Lung (tissue), 12 donors: ENCODE results near the gene ZNF221. TPM values are rescaled to one million over a fixed set of nuclear protein-coding genes. Genes with fewer than 3 reads are reported as not detected.

Experiments used
- ATAC-seq: fragments of 200-7000 bp; cut with Tn5 transposase; one replicate; pipeline ENCODE4 v1.9.1; 2020; ENCODE audit warnings: moderate number of reproducible peaks; ENCODE audit not compliant: insufficient read depth, low FRiP score
- DNase-seq, 3 donors: peaks; one replicate each; pipeline ENCODE4 v3.0.0-alpha.2; 2013 to 2017
- H3K27ac ChIP-seq, 2 donors: one replicate each; pipeline ENCODE4 v1.5.1; 2013; ENCODE audit warnings: mild to moderate bottlenecking in 2 of 2, moderate library complexity in 2 of 2, control low read depth in 1 of 2, inconsistent platforms in 1 of 2, low read depth in 1 of 2, low read length in 1 of 2
- H3K27me3 ChIP-seq, 3 donors: one replicate each; pipeline ENCODE4 v1.5.1; 2013; ENCODE audit warnings: low read length in 2 of 3; ENCODE audit not compliant: control insufficient read depth in 3 of 3, insufficient read depth in 3 of 3
- H3K36me3 ChIP-seq, 4 donors: one replicate each; pipeline ENCODE4 v1.5.1; 2013; ENCODE audit warnings: low read length in 4 of 4, mild to moderate bottlenecking in 1 of 4, moderate library complexity in 1 of 4; ENCODE audit not compliant: control insufficient read depth in 4 of 4, insufficient read depth in 4 of 4
- H3K4me1 ChIP-seq, 5 donors: one replicate each; pipeline ENCODE4 v1.5.1; 2013; ENCODE audit warnings: low read length in 5 of 5, mild to moderate bottlenecking in 2 of 5, moderate library complexity in 1 of 5; ENCODE audit not compliant: control insufficient read depth in 5 of 5, insufficient read depth in 5 of 5
- H3K4me3 ChIP-seq: one replicate; pipeline ENCODE4 v1.5.1; 2013; ENCODE audit warnings: mild to moderate bottlenecking, control low read depth, moderate library complexity
- H3K9ac ChIP-seq, 2 donors: one replicate each; pipeline ENCODE4 v1.5.1; 2013; ENCODE audit warnings: low read length in 2 of 2, control low read depth in 1 of 2; ENCODE audit not compliant: insufficient read depth in 1 of 2
- H3K9me3 ChIP-seq, 4 donors: one replicate each; pipeline ENCODE4 v1.5.1; 2013; ENCODE audit warnings: low read length in 3 of 4, mild to moderate bottlenecking in 1 of 4, moderate library complexity in 1 of 4; ENCODE audit not compliant: control insufficient read depth in 4 of 4, insufficient read depth in 3 of 4
- CTCF ChIP-seq: IDR thresholded peaks from 2 replicates; pipeline ENCODE4 v1.5.1; 2012; ENCODE audit warnings: mild to moderate bottlenecking; ENCODE audit errors: control extremely low read depth, extremely low read depth
- WGBS, 2 donors: extraction: QIAGEN DNeasy Blood & Tissue Kit; methylation state at CpG; one replicate each; pipeline ENCODE4 v1.1.7; 2013; 5-methylcytosine and 5-hydroxymethylcytosine counted together
- polyA plus RNA-seq, 2 donors: library from polyadenylated mRNA; stranded (reverse); fragments of 200-250 nt; gene quantifications; one replicate each; pipeline ENCODE4 v1.2.1, GENCODE V29; 2013
- total RNA-seq, 2 donors: library from RNA; depleted of rRNA in 1 of 2; stranded (reverse); fragments of >200 nt in 1 of 2; gene quantifications; one replicate each; pipeline ENCODE4 v1.2.1, GENCODE V29; 2014 to 2021
- donor health status: control.
- donor health status: control.
- donor health status: Bipolar disorder and iron deficiency.
- donor health status: healthy.
- donor health status: DM: yes; HTN: yes; CAD: no.

The ZNF221 gene
- total and polyA plus RNA-seq, 4 donors, result 0.71 to 13.1 (median 1.7) TPM

- Histone ChIP-seq H3K4me3 (no peak overlapping the region), H3K36me3 (peaks cover 37 to 60% (median 55%) of the 10 kb centered on the region in 4 donors)
These were observed 37.6 kb upstream of the ZNF221 start for GRCh38 chr19:43913383-43913782.

GRCh38 chr19:43914051-43914450 lies 37.0 kb upstream of the ZNF221 start:
- TF ChIP-seq CTCF, result no peak
- H3K9me3 ChIP-seq, result peaks cover 39 to 69% (median 42%) of the 10 kb centered on the region in 4 donors
- no peaks in the 10 kb centered on the region for H3K4me1 ChIP-seq
- H3K4me3 ChIP-seq, result no peak overlapping the region
- WGBS, 2 donors, result 65 to 80% methylated on average over 3 of the region's 3 CpGs
- no peak for ATAC-seq
- DNase-seq, result no peak
- H3K36me3 ChIP-seq, result peaks cover 40 to 66% (median 61%) of the 10 kb centered on the region in 4 donors
- H3K27ac ChIP-seq, result no peak overlapping the region
- H3K9ac ChIP-seq, result no peak overlapping the region
- H3K27me3 ChIP-seq, result no peaks in the 10 kb centered on the region

More at GRCh38 chr19:43913383-43913782, 37.6 kb upstream of the ZNF221 start:
- 96 to 98% methylated on average over 7 of the region's 7 CpGs for WGBS, 2 donors
- Histone ChIP-seq H3K27ac (no peak overlapping the region), H3K9me3 (peaks cover 39 to 71% (median 42%) of the 10 kb centered on the region in 4 donors), H3K9ac (no peak overlapping the region), H3K4me1 (no peaks in the 10 kb centered on the region), H3K27me3 (no peaks in the 10 kb centered on the region)
- no peak for TF ChIP-seq CTCF
- ATAC-seq (no peak), DNase-seq (no peak)

GRCh38 chr19:43923875-43924274 lies 27.2 kb upstream of the ZNF221 start:
- DNase-seq (no peak), ATAC-seq (no peak)
- TF ChIP-seq CTCF, result no peak
- peaks cover 40 to 87% (median 72%) of the 10 kb centered on the region in 4 donors for H3K36me3 ChIP-seq
- no peak overlapping the region for H3K4me3 ChIP-seq
- no peaks in the 10 kb centered on the region for H3K27me3 ChIP-seq
- H3K9ac ChIP-seq, result no peak overlapping the region
- peaks cover 0 to 23% (median 12%) of the 10 kb centered on the region in 4 donors for H3K9me3 ChIP-seq
- no peak overlapping the region for H3K27ac ChIP-seq
- H3K4me1 ChIP-seq, result no peaks in the 10 kb centered on the region

- WGBS, 2 donors, result 93 to 98% methylated on average over 5 of the region's 5 CpGs
- Histone ChIP-seq H3K4me3 (no peak overlapping the region), H3K9me3 (peaks cover 0 to 18% (median 2%) of the 10 kb centered on the region in 4 donors), H3K36me3 (peaks cover 37 to 78% (median 62%) of the 10 kb centered on the region in 4 donors), H3K4me1 (peaks cover 0 to 3% (median 0%) of the 10 kb centered on the region in 5 donors), H3K27ac (no peak overlapping the region), H3K9ac (no peak overlapping the region), H3K27me3 (no peaks in the 10 kb centered on the region)
- TF ChIP-seq CTCF, result no peak
- ATAC-seq (no peak), DNase-seq (no peak)
These were observed 22.2 kb upstream of the ZNF221 start for GRCh38 chr19:43928820-43929219.
